ENCODE data around the gene VAV3.

VAV3 gene

DNA sequence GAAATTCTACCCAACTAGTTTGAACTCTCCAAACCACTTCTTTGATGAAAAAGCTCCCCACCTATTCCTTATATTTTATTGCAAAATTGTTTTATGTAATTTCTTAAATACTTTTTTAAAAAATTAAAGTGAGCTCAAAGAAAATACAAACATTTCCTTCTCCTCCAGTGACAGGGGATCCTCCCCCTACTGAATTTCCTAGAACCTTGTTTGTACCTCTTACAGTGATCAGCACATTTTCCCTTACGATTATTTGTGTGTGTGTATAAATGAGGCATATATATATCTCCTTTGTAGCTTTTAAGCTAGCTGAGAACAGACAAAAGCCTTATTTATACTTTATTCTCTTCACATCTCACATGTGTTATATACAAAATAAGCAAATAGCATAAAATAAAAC, 44.4 kb downstream of the VAV3 start:
- H3K36me3 ChIP-seq (ENCODE audit: control insufficient read depth in 1 of 2, insufficient read depth in 2 of 2, low read length in 2 of 2) = no peaks in the 10 kb centered on the region
- no peaks in the 10 kb centered on the region for H3K4me1 ChIP-seq (ENCODE audit: control insufficient read depth in 1 of 2, insufficient read depth in 2 of 2, low read length in 2 of 2)
- H3K27ac ChIP-seq (ENCODE audit: low read depth, low read length) = no peak overlapping the region
- H3K9ac ChIP-seq (ENCODE audit: low read depth in 1 of 2, low read length in 2 of 2) = no peak overlapping the region
- no peaks in the 10 kb centered on the region for H3K9me3 ChIP-seq (ENCODE audit: control insufficient read depth in 1 of 2, low read length in 2 of 2)
- no peak overlapping the region for H3K4me3 ChIP-seq (ENCODE audit: low read depth in 1 of 2, low read length in 2 of 2)
- no peaks in the 10 kb centered on the region for H3K27me3 ChIP-seq (ENCODE audit: control insufficient read depth in 1 of 2, insufficient read depth in 2 of 2, low read length in 2 of 2)

DNA sequence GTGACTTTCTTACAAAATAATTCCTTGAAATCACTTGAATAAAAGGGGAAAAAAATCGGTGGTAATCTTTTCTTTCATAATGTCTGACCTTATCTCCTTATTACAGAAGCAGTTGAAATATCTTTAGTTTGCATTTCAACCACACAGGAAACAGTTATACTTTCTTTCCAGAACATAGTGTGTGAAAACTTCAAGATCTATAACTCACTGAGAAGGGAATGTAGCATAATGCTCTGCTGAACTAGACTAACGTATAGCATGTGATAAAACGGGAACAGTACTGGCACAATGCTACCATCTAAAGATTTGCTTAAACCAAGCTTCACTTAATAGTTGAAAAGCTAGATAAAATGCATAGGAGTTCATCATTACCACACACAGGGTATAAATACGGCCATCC, 45.0 kb downstream of the VAV3 start:
- Histone ChIP-seq H3K4me3 (ENCODE audit: low read depth in 1 of 2, low read length in 2 of 2) (no peak overlapping the region), H3K27ac (ENCODE audit: low read depth, low read length) (no peak overlapping the region), H3K9me3 (ENCODE audit: control insufficient read depth in 1 of 2, low read length in 2 of 2) (no peaks in the 10 kb centered on the region), H3K4me1 (ENCODE audit: control insufficient read depth in 1 of 2, insufficient read depth in 2 of 2, low read length in 2 of 2) (no peaks in the 10 kb centered on the region), H3K9ac (ENCODE audit: low read depth in 1 of 2, low read length in 2 of 2) (no peak overlapping the region), H3K27me3 (ENCODE audit: control insufficient read depth in 1 of 2, insufficient read depth in 2 of 2, low read length in 2 of 2) (no peaks in the 10 kb centered on the region), H3K36me3 (ENCODE audit: control insufficient read depth in 1 of 2, insufficient read depth in 2 of 2, low read length in 2 of 2) (no peaks in the 10 kb centered on the region)

DNA sequence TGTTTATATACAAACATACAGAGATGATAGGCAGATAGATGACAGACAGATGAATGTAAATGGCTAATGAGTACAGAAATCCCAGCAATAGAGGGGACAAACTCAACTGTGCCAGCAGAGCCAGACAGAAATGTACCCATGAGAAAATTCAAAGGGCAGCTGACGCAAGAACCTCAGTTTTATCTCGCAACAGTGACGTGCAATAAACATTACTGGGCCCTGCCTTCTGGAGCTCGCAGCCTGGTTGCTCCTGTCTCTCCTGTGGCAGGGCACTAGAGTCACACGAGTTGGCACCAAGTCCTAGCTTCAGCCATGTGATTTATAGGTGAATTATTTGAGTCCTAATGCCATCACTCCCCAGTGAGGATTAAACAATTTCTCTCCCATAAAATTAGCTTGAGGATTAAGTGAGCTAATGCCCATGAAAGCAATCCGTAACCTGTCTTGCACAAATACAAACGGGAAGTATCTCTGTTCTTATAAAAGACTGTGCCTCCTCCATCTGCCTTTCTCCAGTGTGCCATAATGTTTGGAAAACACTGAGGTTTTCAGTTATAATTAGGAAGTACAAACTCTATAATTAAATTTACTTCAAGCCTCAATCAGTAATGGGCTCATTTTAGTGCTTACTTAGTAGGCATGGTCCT, 50.7 kb downstream of the VAV3 start:
- Histone ChIP-seq H3K36me3 (ENCODE audit: control insufficient read depth in 1 of 2, insufficient read depth in 2 of 2, low read length in 2 of 2) (no peaks in the 10 kb centered on the region), H3K27me3 (ENCODE audit: control insufficient read depth in 1 of 2, insufficient read depth in 2 of 2, low read length in 2 of 2) (no peaks in the 10 kb centered on the region), H3K9me3 (ENCODE audit: control insufficient read depth in 1 of 2, low read length in 2 of 2) (no peaks in the 10 kb centered on the region), H3K4me3 (ENCODE audit: low read depth in 1 of 2, low read length in 2 of 2) (no peak overlapping the region), H3K9ac (ENCODE audit: low read depth in 1 of 2, low read length in 2 of 2) (no peak overlapping the region), H3K27ac (ENCODE audit: low read depth, low read length) (no peak overlapping the region), H3K4me1 (ENCODE audit: control insufficient read depth in 1 of 2, insufficient read depth in 2 of 2, low read length in 2 of 2) (no peaks in the 10 kb centered on the region)

DNA sequence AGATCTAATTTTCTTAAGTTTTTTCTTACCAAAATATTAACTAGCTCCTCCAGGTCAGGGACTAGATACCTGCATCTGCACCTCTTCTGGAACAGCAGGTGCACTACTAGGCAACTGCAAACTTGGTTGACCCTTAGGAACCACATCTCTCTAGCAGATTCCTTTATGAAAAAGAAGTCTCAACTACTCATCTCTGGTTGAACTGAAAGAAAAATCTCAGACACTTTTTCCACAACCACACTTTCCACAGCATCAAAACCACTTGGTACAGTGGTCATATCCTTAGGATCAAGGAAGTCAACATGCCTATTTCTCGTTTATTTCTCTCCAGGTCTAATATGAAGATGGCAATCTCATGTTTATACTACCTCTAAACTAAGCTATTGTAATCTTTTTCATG, 52.3 kb downstream of the VAV3 start:
- no peaks in the 10 kb centered on the region for H3K36me3 ChIP-seq (ENCODE audit: control insufficient read depth in 1 of 2, insufficient read depth in 2 of 2, low read length in 2 of 2)
- H3K27me3 ChIP-seq (ENCODE audit: control insufficient read depth in 1 of 2, insufficient read depth in 2 of 2, low read length in 2 of 2) = no peaks in the 10 kb centered on the region

DNA sequence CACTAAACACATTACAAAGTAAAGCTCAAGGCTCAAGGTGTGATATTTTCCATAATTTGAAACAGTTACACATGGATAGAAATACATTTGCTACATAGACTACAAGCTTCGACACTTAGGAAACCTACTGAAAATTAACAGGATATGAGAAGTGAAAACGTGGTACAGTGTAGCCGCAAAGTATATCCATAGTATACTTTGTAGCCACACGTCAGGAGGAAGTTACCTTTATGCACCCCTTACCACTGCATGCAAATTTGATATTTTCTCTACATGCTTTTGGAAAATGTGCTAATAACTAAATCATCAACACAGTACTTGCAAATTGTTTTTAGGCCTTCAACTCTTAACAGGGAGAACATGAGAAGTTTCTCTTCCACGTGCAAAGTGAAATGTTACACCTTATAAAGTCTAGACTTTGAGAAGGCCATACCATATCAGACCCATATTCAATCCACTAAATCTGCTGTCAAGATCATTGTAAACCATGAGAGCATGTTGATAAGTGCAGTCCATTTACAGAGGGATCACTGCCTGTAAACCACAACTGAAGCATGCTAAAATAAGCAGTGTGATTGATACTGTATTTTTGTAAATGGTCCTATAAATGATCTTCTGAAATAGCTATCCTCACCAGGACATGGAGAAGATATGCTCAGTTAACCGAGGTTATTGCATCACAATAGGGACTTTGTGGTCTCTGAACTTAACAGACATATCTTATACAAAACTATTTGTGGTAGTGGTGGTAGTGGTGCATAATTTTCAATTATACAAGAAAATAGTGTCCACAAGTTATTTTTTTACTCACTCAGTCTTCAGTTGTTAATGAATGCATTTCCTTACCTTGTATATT, 64.7 kb downstream of the VAV3 start:
- no peaks in the 10 kb centered on the region for H3K9me3 ChIP-seq (ENCODE audit: control insufficient read depth in 1 of 2, low read length in 2 of 2)
- H3K4me3 ChIP-seq (ENCODE audit: low read depth in 1 of 2, low read length in 2 of 2) = no peak overlapping the region
- H3K4me1 ChIP-seq (ENCODE audit: control insufficient read depth in 1 of 2, insufficient read depth in 2 of 2, low read length in 2 of 2) = peaks cover 0 to 6% of the 10 kb centered on the region in 2 donors
- H3K9ac ChIP-seq (ENCODE audit: low read depth in 1 of 2, low read length in 2 of 2) = no peak overlapping the region
- no peak overlapping the region for H3K27ac ChIP-seq (ENCODE audit: low read depth, low read length)
- H3K36me3 ChIP-seq (ENCODE audit: control insufficient read depth in 1 of 2, insufficient read depth in 2 of 2, low read length in 2 of 2) = no peaks in the 10 kb centered on the region
- H3K27me3 ChIP-seq (ENCODE audit: control insufficient read depth in 1 of 2, insufficient read depth in 2 of 2, low read length in 2 of 2) = no peaks in the 10 kb centered on the region

More for the DNA sequence above, 52.3 kb downstream of the VAV3 start:
- no peak overlapping the region for H3K4me3 ChIP-seq (ENCODE audit: low read depth in 1 of 2, low read length in 2 of 2)
- no peaks in the 10 kb centered on the region for H3K9me3 ChIP-seq (ENCODE audit: control insufficient read depth in 1 of 2, low read length in 2 of 2)
- no peak overlapping the region for H3K27ac ChIP-seq (ENCODE audit: low read depth, low read length)
- H3K4me1 ChIP-seq (ENCODE audit: control insufficient read depth in 1 of 2, insufficient read depth in 2 of 2, low read length in 2 of 2) = no peaks in the 10 kb centered on the region
- no peak overlapping the region for H3K9ac ChIP-seq (ENCODE audit: low read depth in 1 of 2, low read length in 2 of 2)

DNA sequence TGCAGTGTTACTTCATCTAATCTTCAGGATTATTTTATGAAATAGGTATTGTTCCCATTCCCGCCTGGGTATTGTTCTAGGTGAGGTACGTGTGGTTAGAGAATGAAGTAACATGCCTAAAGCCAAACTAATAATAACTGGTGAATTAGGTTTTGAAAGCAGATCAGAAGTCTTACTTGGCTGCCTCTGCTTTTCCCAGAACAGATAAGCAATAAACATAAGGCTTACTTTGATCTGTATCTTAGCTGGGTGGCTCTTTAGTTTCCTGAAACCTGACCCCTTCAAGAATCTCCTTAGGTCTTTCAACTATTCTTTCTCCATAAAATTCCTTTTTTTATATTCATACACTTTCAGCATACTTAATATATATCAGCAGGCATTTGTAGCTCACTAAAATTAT, 65.3 kb downstream of the VAV3 start:
- no peak overlapping the region for H3K9ac ChIP-seq (ENCODE audit: low read depth in 1 of 2, low read length in 2 of 2)
- H3K4me1 ChIP-seq (ENCODE audit: control insufficient read depth in 1 of 2, insufficient read depth in 2 of 2, low read length in 2 of 2) = peaks cover 0 to 6% of the 10 kb centered on the region in 2 donors
- no peaks in the 10 kb centered on the region for H3K36me3 ChIP-seq (ENCODE audit: control insufficient read depth in 1 of 2, insufficient read depth in 2 of 2, low read length in 2 of 2)
- no peaks in the 10 kb centered on the region for H3K27me3 ChIP-seq (ENCODE audit: control insufficient read depth in 1 of 2, insufficient read depth in 2 of 2, low read length in 2 of 2)
- no peaks in the 10 kb centered on the region for H3K9me3 ChIP-seq (ENCODE audit: control insufficient read depth in 1 of 2, low read length in 2 of 2)
- H3K4me3 ChIP-seq (ENCODE audit: low read depth in 1 of 2, low read length in 2 of 2) = no peak overlapping the region
- no peak overlapping the region for H3K27ac ChIP-seq (ENCODE audit: low read depth, low read length)

DNA sequence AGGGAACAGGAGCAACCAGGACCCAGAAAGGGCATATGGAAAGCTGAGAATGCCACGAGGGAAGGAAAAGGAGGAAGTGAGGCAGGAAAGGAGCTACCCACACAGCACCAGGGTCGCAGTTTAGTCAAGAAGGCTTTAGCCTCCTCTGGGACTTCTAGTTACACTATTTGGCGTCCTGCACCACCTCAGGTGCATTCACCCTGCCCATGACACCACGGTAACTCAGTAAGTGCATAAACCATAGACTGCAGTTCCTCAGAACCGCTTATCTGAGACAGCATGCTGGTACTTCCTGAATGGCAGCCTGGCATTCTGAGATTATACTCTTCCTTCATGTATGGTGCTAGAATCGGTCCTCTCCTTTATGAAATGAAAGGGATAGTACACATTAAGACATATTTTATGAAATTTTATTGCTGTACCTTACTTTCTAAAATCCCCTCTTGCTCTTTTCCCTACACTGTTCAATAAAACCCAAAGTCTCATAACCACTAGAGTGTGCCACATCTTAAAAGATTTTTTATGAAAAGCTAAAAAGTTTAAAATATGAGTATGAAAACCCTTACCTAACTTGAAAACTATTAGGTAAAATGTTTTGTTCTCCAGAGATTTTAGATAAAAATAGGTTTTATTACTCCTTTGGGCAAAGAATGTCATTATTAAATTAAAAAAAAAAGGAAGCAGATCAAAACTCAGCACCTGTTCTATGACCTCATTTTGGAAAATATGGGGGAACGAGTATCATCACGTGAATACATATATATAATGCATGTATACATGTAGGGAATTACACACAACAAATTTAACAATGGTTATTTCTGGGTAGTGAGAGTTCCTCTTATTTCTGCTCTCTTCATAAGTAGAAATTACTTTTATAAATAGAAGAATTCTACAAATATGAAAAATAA, 67.3 kb downstream of the VAV3 start:
- H3K27ac ChIP-seq (ENCODE audit: low read depth, low read length) = no peak overlapping the region

DNA sequence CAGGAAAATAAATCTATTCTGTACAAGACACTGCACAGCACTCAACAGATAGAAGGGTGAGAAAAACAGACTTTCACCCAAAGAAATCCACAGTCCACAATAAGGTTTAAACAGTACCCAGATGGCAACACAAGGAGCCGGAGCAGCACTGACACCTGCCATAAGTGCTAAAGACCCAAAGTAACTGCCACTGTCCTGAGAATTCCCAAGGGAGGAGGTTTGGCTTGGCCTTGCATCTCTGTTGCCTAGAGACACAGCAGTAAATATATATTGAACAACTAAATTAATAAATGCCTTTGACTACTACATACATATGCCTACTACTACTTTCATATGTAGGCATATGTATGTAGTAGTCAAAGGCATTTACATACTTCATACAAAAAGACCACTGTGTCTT, 68.0 kb downstream of the VAV3 start:
- peaks cover 0 to 6% of the 10 kb centered on the region in 2 donors for H3K4me1 ChIP-seq (ENCODE audit: control insufficient read depth in 1 of 2, insufficient read depth in 2 of 2, low read length in 2 of 2)
- no peak overlapping the region for H3K27ac ChIP-seq (ENCODE audit: low read depth, low read length)
- no peaks in the 10 kb centered on the region for H3K36me3 ChIP-seq (ENCODE audit: control insufficient read depth in 1 of 2, insufficient read depth in 2 of 2, low read length in 2 of 2)
- no peak overlapping the region for H3K4me3 ChIP-seq (ENCODE audit: low read depth in 1 of 2, low read length in 2 of 2)
- H3K9ac ChIP-seq (ENCODE audit: low read depth in 1 of 2, low read length in 2 of 2) = no peak overlapping the region
- no peaks in the 10 kb centered on the region for H3K9me3 ChIP-seq (ENCODE audit: control insufficient read depth in 1 of 2, low read length in 2 of 2)
- H3K27me3 ChIP-seq (ENCODE audit: control insufficient read depth in 1 of 2, insufficient read depth in 2 of 2, low read length in 2 of 2) = no peaks in the 10 kb centered on the region

More for the DNA sequence above, 67.3 kb downstream of the VAV3 start:
- H3K9ac ChIP-seq (ENCODE audit: low read depth in 1 of 2, low read length in 2 of 2) = no peak overlapping the region
- no peak overlapping the region for H3K4me3 ChIP-seq (ENCODE audit: low read depth in 1 of 2, low read length in 2 of 2)
- peaks cover 0 to 6% of the 10 kb centered on the region in 2 donors for H3K4me1 ChIP-seq (ENCODE audit: control insufficient read depth in 1 of 2, insufficient read depth in 2 of 2, low read length in 2 of 2)
- H3K36me3 ChIP-seq (ENCODE audit: control insufficient read depth in 1 of 2, insufficient read depth in 2 of 2, low read length in 2 of 2) = no peaks in the 10 kb centered on the region
- no peaks in the 10 kb centered on the region for H3K9me3 ChIP-seq (ENCODE audit: control insufficient read depth in 1 of 2, low read length in 2 of 2)
- H3K27me3 ChIP-seq (ENCODE audit: control insufficient read depth in 1 of 2, insufficient read depth in 2 of 2, low read length in 2 of 2) = no peaks in the 10 kb centered on the region

DNA sequence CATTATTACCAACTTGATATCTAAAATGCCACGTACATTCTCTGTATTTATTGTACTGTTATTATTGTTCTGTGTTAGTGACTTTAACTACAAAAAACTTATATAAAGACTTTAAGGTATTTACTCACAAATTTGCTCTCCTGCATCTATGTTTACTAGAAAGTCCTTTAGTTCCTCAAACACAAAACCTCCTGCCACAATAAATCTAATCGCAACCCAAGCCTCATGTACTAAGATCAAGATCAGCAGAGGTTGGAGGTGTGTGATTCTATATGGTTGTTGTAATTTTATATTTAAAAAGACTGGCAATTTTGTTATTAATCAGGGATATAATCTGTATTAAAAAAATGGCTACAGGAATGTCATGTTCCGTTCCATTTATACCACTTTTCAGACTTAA, 68.6 kb downstream of the VAV3 start:
- Histone ChIP-seq H3K4me3 (ENCODE audit: low read depth in 1 of 2, low read length in 2 of 2) (no peak overlapping the region), H3K36me3 (ENCODE audit: control insufficient read depth in 1 of 2, insufficient read depth in 2 of 2, low read length in 2 of 2) (no peaks in the 10 kb centered on the region), H3K4me1 (ENCODE audit: control insufficient read depth in 1 of 2, insufficient read depth in 2 of 2, low read length in 2 of 2) (peaks cover 0 to 6% of the 10 kb centered on the region in 2 donors), H3K27me3 (ENCODE audit: control insufficient read depth in 1 of 2, insufficient read depth in 2 of 2, low read length in 2 of 2) (no peaks in the 10 kb centered on the region), H3K9me3 (ENCODE audit: control insufficient read depth in 1 of 2, low read length in 2 of 2) (no peaks in the 10 kb centered on the region), H3K27ac (ENCODE audit: low read depth, low read length) (no peak overlapping the region), H3K9ac (ENCODE audit: low read depth in 1 of 2, low read length in 2 of 2) (no peak overlapping the region)

Data from duodenal mucosa (tissue), 2 donors.